H1 (cell line): ENCODE measurements around the gene HOXD4. TPM values are rescaled to one million over a fixed set of nuclear protein-coding genes. Genes with fewer than 3 reads are reported as not detected.

ENCODE experiments used
- EZH2 ChIP-seq: fragments of 200-600 bp; sonication (generic); IDR thresholded peaks from 2 replicates; pipeline ENCODE4 v1.7.1; 2012; ENCODE audit warnings: low read depth, mild to moderate bottlenecking, moderate library complexity, low read length, inconsistent platforms; ENCODE audit not compliant: severe bottlenecking
- MAX ChIP-seq: IDR thresholded peaks from 2 replicates; pipeline ENCODE4 v1.6.1; 2012; ENCODE audit warnings: inconsistent platforms
- POLR2A ChIP-seq, 2 experiments: IDR thresholded peaks; 1 replicate in 1 of 2; 2 replicates in 1 of 2; pipeline ENCODE4 v1.6.1; 2011; ENCODE audit warnings: low read depth in 2 of 2, low read length in 2 of 2, mild to moderate bottlenecking in 2 of 2; ENCODE audit errors: control extremely low read depth in 1 of 2
- TAF7 ChIP-seq: optimal IDR thresholded peaks from 2 replicates; pipeline ENCODE3; 2011; ENCODE audit warnings: low read depth, mild to moderate bottlenecking, inconsistent platforms, low read length, moderate library complexity, borderline replicate concordance
- polyA plus RNA-seq, 7 experiments: library from polyadenylated mRNA; depleted of rRNA in 3 of 7; stranded (reverse) in 5 of 7; unstranded in 2 of 7; fragments of >200 nt in 5 of 7; fragments of 200-250 nt in 2 of 7; gene quantifications; 1 replicate in 5 of 7; 2 replicates in 1 of 7; 4 replicates in 1 of 7; pipeline versions ENCODE4 v1.2.1 to v1.2.3, GENCODE V29; 2011 to 2013; ENCODE audit warnings: missing spikeins in 2 of 7, mixed read lengths in 2 of 7
- total RNA-seq: library from RNA; stranded (reverse); fragmentation: NEBNext Ultra II Directional; extraction: Animal tissue kit (Norgen Biotek cat#: 25700); gene quantifications from 2 replicates; pipeline ENCODE4 v1.2.1, GENCODE V29; 2021

Gene HOXD4
- total and polyA plus RNA-seq, 2 of the 8 experiments (the other 6 are each of a cell fraction or from before 2014, with no cell fraction given): not detected

GRCh38 chr2:176187899-176188773 is 36.8 kb downstream of the HOXD4 start, which contains the start of gene HOXD1 (continued):
- TF ChIP-seq MAX (peak; percentile 40), EZH2 (peak; percentile 71), TAF7 (no peak), POLR2A (IDR thresholded peaks at IDR 0.05; ENCODE audit: control extremely low read depth in 1 of 2, low read depth in 2 of 2, low read length in 2 of 2) (peak in 1 of 2 experiments; percentile 20; a peak in 1 of 3 replicates)
